ENCODE measurements around the gene SLC66A3.

SLC66A3 gene

GRCh38 chr2:11208083-11208482 is 52.8 kb downstream of the SLC66A3 start:
- no peak for DNase-seq

- DNase-seq, result no peak
These were observed 57.4 kb downstream of the SLC66A3 start for GRCh38 chr2:11212645-11213044.

GRCh38 chr2:11213090-11213638 is 57.9 kb downstream of the SLC66A3 start:
- DNase-seq, result no peak

GRCh38 chr2:11213975-11214374 is 58.7 kb downstream of the SLC66A3 start:
- DNase-seq, result no peak

GRCh38 chr2:11214770-11215169 is 59.5 kb downstream of the SLC66A3 start:
- DNase-seq, result no peak

GRCh38 chr2:11215407-11215806 is 60.1 kb downstream of the SLC66A3 start:
- DNase-seq, result no peak

- DNase-seq, result no peak
These were observed 65.2 kb downstream of the SLC66A3 start for GRCh38 chr2:11220445-11220844.

- DNase-seq, result no peak
These were observed 67.6 kb downstream of the SLC66A3 start for GRCh38 chr2:11222845-11223244.

- DNase-seq, result no peak
These were observed 69.6 kb downstream of the SLC66A3 start for GRCh38 chr2:11224887-11225286.

GRCh38 chr2:11227595-11227994 is 72.3 kb downstream of the SLC66A3 start:
- no peak for DNase-seq

All from anterior cingulate cortex (tissue), 58 donors.